Smooth muscle cell (in vitro differentiated cells): ENCODE results near the gene NCKIPSD. TPM values are rescaled to one million over a fixed set of nuclear protein-coding genes. Genes with fewer than 3 reads are reported as not detected.

Experiments
- DNase-seq: peaks from one replicate; lab custom pipeline; 2025; ENCODE audit not compliant: unreplicated experiment; lab: John Stamatoyannopoulos, UW
- H2AFZ ChIP-seq: fragments of 200-600 bp; sonication (generic); 2 replicates; pipeline ENCODE4 v1.6.0; 2016; ENCODE audit warnings: antibody characterized with exemption, low read depth, mild to moderate bottlenecking
- H3F3A ChIP-seq: fragments of 200-600 bp; sonication (generic); 2 replicates; pipeline ENCODE4 v1.6.0; 2017; ENCODE audit warnings: antibody characterized with exemption, low read depth
- H3K27ac ChIP-seq: fragments of 200-600 bp; sonication (generic); 2 replicates; pipeline ENCODE4 v1.5.1; 2016; ENCODE audit warnings: low read depth, mild to moderate bottlenecking
- H3K27me3 ChIP-seq: fragments of 200-600 bp; sonication (generic); 2 replicates; pipeline ENCODE4 v1.6.1; 2016; ENCODE audit warnings: low read depth, mild to moderate bottlenecking
- H3K36me3 ChIP-seq: fragments of 200-600 bp; sonication (generic); 2 replicates; pipeline ENCODE4 v1.5.1; 2016; ENCODE audit warnings: low read depth
- H3K4me1 ChIP-seq: fragments of 200-600 bp; sonication (generic); 2 replicates; pipeline ENCODE4 v1.5.1; 2016; ENCODE audit warnings: low read depth
- H3K4me2 ChIP-seq: fragments of 200-600 bp; sonication (generic); 2 replicates; pipeline ENCODE4 v1.6.0; 2016; ENCODE audit warnings: mild to moderate bottlenecking
- H3K4me3 ChIP-seq: fragments of 200-600 bp; sonication (generic); 2 replicates; pipeline ENCODE4 v1.5.1; 2016; ENCODE audit warnings: mild to moderate bottlenecking
- H3K79me2 ChIP-seq: fragments of 200-600 bp; sonication (generic); 2 replicates; pipeline ENCODE4 v1.6.0; 2016; ENCODE audit warnings: low read depth, mild to moderate bottlenecking
- H3K9ac ChIP-seq: fragments of 200-600 bp; sonication (generic); 2 replicates; pipeline ENCODE4 v1.6.0; 2016; ENCODE audit warnings: low read depth
- H3K9me3 ChIP-seq: fragments of 200-600 bp; sonication (generic); replicated peaks from 2 replicates; pipeline ENCODE4 v1.5.1; 2016; ENCODE audit warnings: low read depth
- H4K20me1 ChIP-seq: fragments of 200-600 bp; sonication (generic); 2 replicates; pipeline ENCODE4 v1.6.0; 2016; ENCODE audit warnings: low read depth
- WGBS: methylation state at CpG from one replicate; pipeline ENCODE4 v1.1.7; 2016; ENCODE audit warnings: low lambda C conversion rate; 5-methylcytosine and 5-hydroxymethylcytosine counted together
- polyA plus RNA-seq: library from polyadenylated mRNA; unstranded; fragments of >200 nt; fragmentation: Nextera tagmentation; extraction: Ambion mirVana; gene quantifications from 2 replicates; pipeline ENCODE4 v1.2.1, GENCODE V29; 2016
- total RNA-seq: library from RNA; depleted of rRNA; stranded (reverse); fragments of >200 nt; gene quantifications from 2 replicates; pipeline ENCODE4 v1.2.3, GENCODE V29; 2014
- TF ChIP-seq, protein P1 (sequence below): fragments of 200-600 bp; sonication (generic); IDR thresholded peaks from 2 replicates; pipeline ENCODE4 v1.5.1; 2017; ENCODE audit warnings: borderline replicate concordance, mild to moderate bottlenecking, antibody characterized with exemption; ENCODE audit not compliant: insufficient read depth, poor library complexity, severe bottlenecking

The NCKIPSD gene
- total and polyA plus RNA-seq, 2 experiments from 2014 or later = 13.8 to 21.6 TPM

DNA sequence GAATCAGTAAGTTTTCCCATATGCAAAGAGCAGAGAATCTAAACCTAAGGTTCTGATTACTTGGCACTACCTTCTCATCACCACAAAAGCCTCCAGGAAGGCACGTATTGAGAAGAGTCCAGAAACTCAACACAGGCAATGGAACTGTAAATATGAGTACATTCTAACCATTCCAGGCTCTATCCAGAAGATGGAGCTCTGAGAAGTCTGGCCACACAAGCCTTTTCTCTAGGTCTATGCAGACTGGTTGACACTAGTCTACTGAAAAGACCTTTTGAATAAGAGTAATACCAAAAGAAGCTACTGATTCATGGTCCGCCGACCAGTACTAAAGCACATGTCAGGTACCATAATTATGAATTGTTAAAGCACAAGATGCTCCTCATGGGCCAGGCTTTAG lies 12.2 kb upstream of the NCKIPSD start:
- TF ChIP-seq, protein P1, sequence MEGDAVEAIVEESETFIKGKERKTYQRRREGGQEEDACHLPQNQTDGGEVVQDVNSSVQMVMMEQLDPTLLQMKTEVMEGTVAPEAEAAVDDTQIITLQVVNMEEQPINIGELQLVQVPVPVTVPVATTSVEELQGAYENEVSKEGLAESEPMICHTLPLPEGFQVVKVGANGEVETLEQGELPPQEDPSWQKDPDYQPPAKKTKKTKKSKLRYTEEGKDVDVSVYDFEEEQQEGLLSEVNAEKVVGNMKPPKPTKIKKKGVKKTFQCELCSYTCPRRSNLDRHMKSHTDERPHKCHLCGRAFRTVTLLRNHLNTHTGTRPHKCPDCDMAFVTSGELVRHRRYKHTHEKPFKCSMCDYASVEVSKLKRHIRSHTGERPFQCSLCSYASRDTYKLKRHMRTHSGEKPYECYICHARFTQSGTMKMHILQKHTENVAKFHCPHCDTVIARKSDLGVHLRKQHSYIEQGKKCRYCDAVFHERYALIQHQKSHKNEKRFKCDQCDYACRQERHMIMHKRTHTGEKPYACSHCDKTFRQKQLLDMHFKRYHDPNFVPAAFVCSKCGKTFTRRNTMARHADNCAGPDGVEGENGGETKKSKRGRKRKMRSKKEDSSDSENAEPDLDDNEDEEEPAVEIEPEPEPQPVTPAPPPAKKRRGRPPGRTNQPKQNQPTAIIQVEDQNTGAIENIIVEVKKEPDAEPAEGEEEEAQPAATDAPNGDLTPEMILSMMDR = no peak
- Histone ChIP-seq H3K27me3 (no peaks in the 10 kb centered on the region), H3K27ac (no peak overlapping the region), H4K20me1 (peaks cover 100% of the 10 kb centered on the region), H3K4me3 (no peak overlapping the region), H3F3A (peaks cover 38% of the 10 kb centered on the region), H3K4me1 (peaks cover 29% of the 10 kb centered on the region), H2AFZ (no peak overlapping the region), H3K9me3 (no peaks in the 10 kb centered on the region), H3K9ac (no peak overlapping the region), H3K79me2 (peaks cover 93% of the 10 kb centered on the region), H3K36me3 (peaks cover 7% of the 10 kb centered on the region), H3K4me2 (no peak overlapping the region)
- DNase-seq = no peak
- 97% methylated on average over 3 of the region's 3 CpGs for WGBS

DNA sequence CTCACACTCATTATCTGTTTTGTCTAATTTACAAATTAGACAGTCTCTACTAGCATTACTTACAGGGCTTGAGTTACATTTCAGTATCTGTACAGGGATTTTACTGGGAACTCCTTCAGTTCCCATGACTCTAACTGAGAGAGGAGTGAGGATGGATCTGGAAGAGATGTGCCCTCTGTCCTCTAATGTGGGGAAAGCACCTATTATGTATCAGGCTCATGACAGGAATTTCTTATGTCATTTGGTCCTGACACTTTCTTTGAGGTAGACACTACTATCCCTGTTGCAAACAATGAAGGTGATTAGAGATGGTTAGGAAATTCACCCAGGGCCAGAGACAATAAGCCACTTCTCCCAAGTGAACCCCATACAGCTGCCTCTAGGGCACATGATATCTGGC lies 10.9 kb upstream of the NCKIPSD start:
- Histone ChIP-seq H3K4me3 (no peak overlapping the region), H4K20me1 (peaks cover 100% of the 10 kb centered on the region), H3K9ac (no peak overlapping the region), H3K27me3 (no peaks in the 10 kb centered on the region), H3K79me2 (peaks cover 93% of the 10 kb centered on the region), H3K4me2 (no peak overlapping the region), H3K36me3 (peaks cover 14% of the 10 kb centered on the region), H3K4me1 (peaks cover 29% of the 10 kb centered on the region), H3F3A (peaks cover 49% of the 10 kb centered on the region), H3K27ac (peak overlapping the region; percentile 54), H3K9me3 (no peaks in the 10 kb centered on the region), H2AFZ (no peak overlapping the region)
- TF ChIP-seq, protein P1 = no peak
- DNase-seq = no peak

DNA sequence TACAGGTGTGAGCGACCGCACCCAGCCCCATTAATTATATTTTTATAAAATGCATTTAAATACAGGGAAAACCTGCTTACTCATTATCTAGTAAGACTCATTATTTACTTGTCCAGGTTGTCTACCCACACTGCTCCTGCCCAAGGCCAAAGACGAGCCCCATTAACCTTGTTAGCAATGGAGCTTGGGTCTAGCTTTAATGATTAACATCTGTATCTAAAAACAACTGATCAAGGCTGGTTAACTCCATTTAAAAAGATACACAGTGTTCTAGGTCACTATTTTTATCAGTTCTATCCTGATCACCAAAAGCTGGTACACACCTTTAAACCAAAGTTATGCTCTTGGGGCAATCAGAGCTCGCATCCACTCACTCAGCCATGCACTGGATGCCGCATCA lies 10.4 kb upstream of the NCKIPSD start:
- Histone ChIP-seq H3K9ac (no peak overlapping the region), H3K4me1 (peaks cover 29% of the 10 kb centered on the region), H3K9me3 (no peaks in the 10 kb centered on the region), H4K20me1 (peaks cover 100% of the 10 kb centered on the region), H3K36me3 (peaks cover 16% of the 10 kb centered on the region), H2AFZ (no peak overlapping the region), H3K4me2 (no peak overlapping the region), H3F3A (peaks cover 52% of the 10 kb centered on the region), H3K27ac (peak overlapping the region; percentile 54), H3K4me3 (no peak overlapping the region), H3K27me3 (no peaks in the 10 kb centered on the region), H3K79me2 (peaks cover 93% of the 10 kb centered on the region)
- TF ChIP-seq, protein P1 = no peak
- WGBS = 94% methylated on average over 5 of the region's 5 CpGs
- DNase-seq = no peak

DNA sequence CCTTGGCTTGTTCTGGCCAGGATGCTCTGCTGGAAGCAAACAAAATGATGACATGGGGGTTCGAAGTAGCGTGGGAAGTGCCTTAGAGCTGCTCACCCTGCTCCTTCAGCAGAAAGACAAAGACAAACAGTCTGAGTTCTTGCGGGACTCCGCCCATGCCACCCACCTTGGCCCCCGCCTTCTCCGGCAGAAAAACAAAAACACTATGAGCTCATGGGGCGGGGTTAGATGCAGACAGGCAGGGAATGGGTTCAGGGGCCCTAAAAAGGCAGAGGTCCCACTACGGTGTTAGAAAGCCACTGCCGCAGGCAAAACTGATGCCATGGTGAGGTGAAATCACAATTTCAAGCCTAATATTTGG lies 9.7 kb upstream of the NCKIPSD start:
- Histone ChIP-seq H3K36me3 (peaks cover 20% of the 10 kb centered on the region), H3K27me3 (no peaks in the 10 kb centered on the region), H3K27ac (peak overlapping the region; percentile 74), H3K4me1 (peaks cover 29% of the 10 kb centered on the region), H3K4me3 (no peak overlapping the region), H3K9ac (peak overlapping the region; percentile 14), H2AFZ (no peak overlapping the region), H3K9me3 (no peaks in the 10 kb centered on the region), H3K4me2 (peak overlapping the region; percentile 76), H3K79me2 (peaks cover 92% of the 10 kb centered on the region), H4K20me1 (peaks cover 100% of the 10 kb centered on the region), H3F3A (peaks cover 56% of the 10 kb centered on the region)
- DNase-seq = no peak
- TF ChIP-seq, protein P1 = no peak
- 51% methylated on average over 9 of the region's 9 CpGs for WGBS
